Measurements from ENCODE around the gene C5orf15.
A peak's percentile ranks its signal among the peaks of the same experiment; 100 is the strongest.

C5orf15 gene

GRCh38 chr5:133968204-133968980, at the start of gene C5orf15:
C5orf15 (minus strand) TSS chr5:133968625; CDS start chr5:133968584, 41 bp downstream.
- DNase-seq (ENCODE audit: low read depth in 2 of 2, low spot score in 1 of 2), result peak; percentile 75 to 78

DNA sequence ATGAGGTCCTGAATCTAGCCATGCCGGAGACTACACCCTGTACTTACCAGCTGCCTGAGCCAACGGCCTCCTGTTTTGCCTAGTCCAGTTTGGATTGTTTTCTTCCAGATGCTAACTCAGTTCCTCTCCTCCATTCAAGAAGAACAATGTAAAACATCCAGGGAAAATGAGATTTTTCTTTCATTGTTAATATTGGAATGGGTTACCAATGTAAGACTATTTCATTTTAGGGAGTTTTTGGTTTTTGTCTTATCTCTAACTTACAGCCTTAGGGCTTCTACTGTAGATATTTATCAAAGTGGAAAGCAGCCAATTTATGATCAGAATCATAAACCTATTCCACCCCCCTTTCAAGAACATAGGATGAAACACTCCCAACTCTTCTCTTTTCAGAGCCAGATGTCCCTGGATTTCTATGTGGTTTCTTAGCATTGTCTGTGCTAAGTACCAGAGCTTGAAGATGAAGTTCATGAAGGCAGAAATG, 39.9 kb upstream of the C5orf15 start:
- no peak for DNase-seq (ENCODE audit: low read depth in 2 of 2, low spot score in 1 of 2)

GRCh38 chr5:134007581-134008265, 39.3 kb upstream of the C5orf15 start:
- DNase-seq (ENCODE audit: low read depth in 2 of 2, low spot score in 1 of 2), result no peak

DNA sequence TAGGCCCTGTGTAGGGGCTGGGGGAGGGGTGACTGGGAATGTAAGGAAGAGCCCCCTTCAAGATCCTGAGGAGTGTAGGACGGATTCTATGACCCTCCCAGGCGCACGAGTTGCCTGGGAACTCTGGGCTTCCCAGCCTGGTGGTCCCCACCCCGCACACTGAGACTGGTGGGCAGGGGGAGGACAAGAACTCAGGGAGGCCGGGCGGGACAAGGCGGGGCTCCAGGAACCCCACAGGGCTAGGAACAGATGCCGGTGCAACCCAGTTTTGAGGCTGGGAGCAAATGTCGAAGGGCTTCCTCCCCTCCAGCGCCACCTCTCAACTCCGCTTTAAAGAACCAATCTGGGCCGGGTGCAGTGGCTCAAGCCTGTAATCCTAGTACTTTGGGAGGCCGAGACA, 37.7 kb upstream of the C5orf15 start:
- no peak for DNase-seq (ENCODE audit: low read depth in 2 of 2, low spot score in 1 of 2)

GRCh38 chr5:134005417-134006061, 37.1 kb upstream of the C5orf15 start:
- no peak for DNase-seq (ENCODE audit: low read depth in 2 of 2, low spot score in 1 of 2)

DNA sequence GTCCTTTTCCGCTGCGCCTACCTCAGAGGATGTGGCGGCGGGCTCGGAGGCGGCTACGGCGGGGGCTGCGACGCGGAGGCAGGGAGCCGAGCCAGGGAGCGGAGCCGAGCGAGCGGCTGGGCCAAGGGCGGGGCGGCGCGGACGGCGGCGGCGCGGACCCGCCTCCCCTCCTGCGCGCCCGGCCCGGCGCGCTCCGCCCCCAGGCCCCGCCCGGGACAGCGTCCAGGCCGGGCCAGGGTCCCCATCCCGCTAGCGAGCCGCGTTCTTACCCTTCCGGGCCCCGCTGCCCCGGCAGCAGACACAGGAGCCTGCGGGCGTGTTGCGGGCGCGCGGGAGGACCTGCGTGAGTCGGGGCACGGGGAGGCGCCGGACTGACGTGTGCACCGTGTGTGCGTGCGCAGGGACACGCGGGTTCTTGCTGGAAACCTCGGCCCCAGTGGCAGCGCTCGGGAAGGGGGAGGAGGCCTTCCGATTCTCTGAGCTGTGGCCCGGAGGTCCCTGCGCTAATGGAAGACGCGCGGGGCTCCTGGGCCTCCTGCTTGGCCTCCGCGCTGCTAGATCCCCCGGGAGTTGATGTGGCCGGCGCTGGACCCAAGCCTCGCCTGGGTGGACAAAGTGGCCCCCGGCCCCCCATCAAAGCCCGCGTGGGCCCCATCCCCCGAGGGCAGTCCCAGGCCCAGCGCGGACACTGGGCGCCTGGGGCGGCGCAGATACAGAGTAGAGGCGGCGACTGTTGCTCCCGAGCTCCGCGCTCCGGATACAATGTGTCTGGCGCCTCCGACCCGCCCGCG, 36.4 kb upstream of the C5orf15 start, which contains the start of gene VDAC1:
Gene VDAC1, minus strand, starts transcription at position 350 of the 791 bp plus-strand sequence. CDS start 11,963 bp downstream, outside the sequence.
- DNase-seq (ENCODE audit: low read depth in 2 of 2, low spot score in 1 of 2), result peak; percentile 52 to 60

- DNase-seq (ENCODE audit: low read depth in 2 of 2, low spot score in 1 of 2), result no peak
Measured at GRCh38 chr5:134003817-134004625, 35.6 kb upstream of the C5orf15 start.

GRCh38 chr5:134003064-134003816, 34.8 kb upstream of the C5orf15 start:
- DNase-seq (ENCODE audit: low read depth in 2 of 2, low spot score in 1 of 2), result no peak

GRCh38 chr5:134001938-134002731, 33.7 kb upstream of the C5orf15 start:
- DNase-seq (ENCODE audit: low read depth in 2 of 2, low spot score in 1 of 2), result no peak

DNA sequence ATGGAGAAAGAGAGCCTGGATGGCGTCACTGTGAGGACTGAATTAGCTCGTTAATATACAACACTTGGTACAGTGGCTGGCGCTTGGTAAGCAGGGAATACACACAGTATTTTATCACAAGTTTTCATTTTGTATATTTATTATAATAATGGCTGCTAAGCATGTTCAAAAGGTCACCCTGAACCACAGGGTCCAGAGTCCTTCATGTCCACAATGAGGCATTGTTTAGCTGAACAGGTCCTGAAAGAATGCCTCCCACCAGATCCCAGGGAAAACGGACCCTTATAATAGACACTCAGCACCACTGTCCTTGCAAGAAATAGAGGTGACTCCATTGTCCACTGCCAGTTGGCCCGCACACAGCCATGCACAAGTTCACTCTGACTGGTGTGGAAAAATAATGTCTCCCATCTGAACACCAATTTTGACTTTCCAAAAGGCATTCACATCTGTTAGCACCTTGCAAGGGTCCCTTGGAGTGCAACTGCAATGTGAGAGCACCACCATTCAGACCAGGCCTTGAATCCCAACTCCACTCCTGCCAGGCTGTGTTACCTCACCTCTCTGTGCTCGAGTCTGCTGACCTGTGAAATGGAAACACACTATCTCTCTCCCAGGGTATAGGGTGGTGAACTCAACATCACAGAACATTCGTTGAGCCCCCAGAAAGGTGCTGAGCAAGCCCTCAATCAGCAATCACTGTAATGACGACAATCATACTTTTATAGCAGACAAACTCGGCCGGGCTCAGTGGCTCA, 32.5 kb upstream of the C5orf15 start:
- DNase-seq (ENCODE audit: low read depth in 2 of 2, low spot score in 1 of 2), result no peak

DNA sequence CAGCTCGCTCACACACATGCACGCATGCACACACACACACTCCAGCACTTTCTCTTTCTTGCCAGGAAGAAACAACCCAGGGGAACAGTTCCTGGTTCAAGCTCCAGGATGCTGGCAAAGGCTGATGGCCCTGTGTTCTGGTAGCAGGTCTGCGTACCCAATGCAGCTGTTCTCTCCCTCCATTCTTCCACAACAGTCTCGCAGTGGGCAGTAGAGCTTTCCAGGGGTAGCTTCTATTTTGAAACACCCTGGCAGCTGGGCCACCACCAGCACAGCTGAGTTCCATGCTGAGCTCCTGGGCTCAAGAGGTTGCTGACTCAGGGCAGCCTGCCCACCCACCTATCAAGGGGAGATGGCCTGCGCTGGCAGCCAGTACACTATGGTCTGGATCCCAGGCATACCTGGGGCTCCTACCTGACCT, 31.7 kb upstream of the C5orf15 start:
- DNase-seq (ENCODE audit: low read depth in 2 of 2, low spot score in 1 of 2), result no peak

DNA sequence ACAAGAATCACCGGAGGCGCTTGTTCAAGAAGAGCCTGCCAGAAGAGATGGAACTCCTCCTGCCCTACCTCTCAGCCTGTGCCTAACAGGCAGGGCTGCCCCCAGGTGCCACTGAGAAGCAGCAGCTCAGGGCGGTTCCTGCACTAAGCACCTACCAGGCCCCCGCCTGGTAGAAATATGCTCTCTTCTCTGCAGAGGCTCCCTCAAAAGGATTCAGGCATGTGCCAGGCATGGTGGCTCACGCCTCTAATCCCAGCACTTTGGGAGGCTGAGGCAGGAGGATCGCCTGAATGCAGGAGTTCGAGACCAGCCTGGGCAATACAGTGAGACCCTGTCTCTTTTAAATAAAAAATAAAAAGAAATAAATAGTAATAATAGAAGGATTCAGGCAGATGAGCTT, 30.4 kb upstream of the C5orf15 start:
- no peak for DNase-seq (ENCODE audit: low read depth in 2 of 2, low spot score in 1 of 2)

GRCh38 chr5:133998042-133998441, 29.6 kb upstream of the C5orf15 start:
- no peak for DNase-seq (ENCODE audit: low read depth in 2 of 2, low spot score in 1 of 2)

GRCh38 chr5:133996683-133997252, 28.3 kb upstream of the C5orf15 start:
- no peak for DNase-seq (ENCODE audit: low read depth in 2 of 2, low spot score in 1 of 2)

DNA sequence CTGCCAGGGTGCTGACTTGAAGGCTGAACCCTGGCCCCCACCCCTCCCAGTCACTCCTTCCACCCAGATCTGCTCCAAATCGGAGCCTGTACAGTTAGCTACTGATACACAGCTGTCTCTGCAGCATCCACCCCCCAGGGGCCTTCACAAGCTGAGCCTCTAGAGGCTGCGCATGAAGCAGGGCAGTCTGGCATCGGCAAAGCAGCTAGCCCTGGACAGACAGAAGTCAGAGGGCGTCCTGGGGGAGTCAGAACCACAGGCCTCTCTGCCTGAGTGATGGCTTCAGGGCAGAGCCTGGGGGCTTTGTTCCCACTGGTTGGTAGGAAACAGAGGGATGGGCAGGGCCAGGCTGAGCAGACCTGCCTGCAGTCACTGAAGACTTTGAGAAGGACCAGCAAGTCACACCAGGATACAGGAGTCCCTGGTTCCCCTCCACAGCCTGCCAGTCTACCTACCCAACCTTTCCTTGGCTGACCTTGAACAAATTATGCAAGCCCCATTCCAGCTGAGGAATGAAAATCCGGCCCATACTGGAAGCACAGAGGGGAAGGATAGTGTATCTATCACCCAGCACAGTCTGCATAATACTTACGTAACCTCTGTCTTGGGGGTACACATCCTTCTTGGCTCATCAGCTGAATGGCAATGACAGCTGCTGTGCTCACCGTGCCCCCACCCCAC, 27.6 kb upstream of the C5orf15 start:
- DNase-seq (ENCODE audit: low read depth in 2 of 2, low spot score in 1 of 2), result no peak

GRCh38 chr5:133995341-133995740, 26.9 kb upstream of the C5orf15 start:
- DNase-seq (ENCODE audit: low read depth in 2 of 2, low spot score in 1 of 2), result no peak

DNA sequence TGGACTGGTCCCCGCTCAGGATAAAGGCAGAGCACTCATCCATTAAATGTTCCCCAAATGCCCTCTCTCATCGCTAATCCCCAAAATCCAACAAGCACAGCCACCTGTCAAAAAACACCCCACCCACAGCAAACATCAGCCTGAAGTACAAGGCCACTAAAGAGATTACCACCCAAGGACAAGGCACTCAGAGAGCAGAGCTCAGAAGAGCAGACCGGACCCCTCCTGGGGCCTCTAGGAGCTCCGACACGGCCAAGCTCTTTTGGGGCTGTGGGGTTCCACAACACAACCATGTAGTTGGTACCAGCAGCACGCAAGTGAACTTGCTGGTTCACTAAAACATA, 26.5 kb upstream of the C5orf15 start:
- DNase-seq (ENCODE audit: low read depth in 2 of 2, low spot score in 1 of 2), result no peak

All from stimulated activated CD8-positive, alpha-beta memory T cell treated with anti-CD3 and anti-CD28 coated beads, Interleukin-4, amount 100 ng/mL, for 1 hour (primary cell).